GM18867 (cell line): ENCODE results near the gene P2RX3.

Experiments used
- ATAC-seq: cut with Tn5 transposase; IDR thresholded peaks from one replicate; pipeline ENCODE4 v1.9.1; 2021; ENCODE audit warnings: mild to moderate bottlenecking, moderate library complexity; ENCODE audit not compliant: unreplicated experiment

P2RX3 gene

GRCh38 chr11:57368106-57368844 is 30.1 kb downstream of the P2RX3 start:
- no peak for ATAC-seq

GRCh38 chr11:57368845-57369232 is 30.7 kb downstream of the P2RX3 start:
- no peak for ATAC-seq

- ATAC-seq, result no peak
Observed at GRCh38 chr11:57370251-57370650, 32.1 kb downstream of the P2RX3 start.

- no peak for ATAC-seq
Observed at GRCh38 chr11:57370941-57371340, 32.8 kb downstream of the P2RX3 start.

- ATAC-seq, result no peak
Observed at GRCh38 chr11:57373146-57373545, 35.0 kb downstream of the P2RX3 start.

- ATAC-seq, result no peak
Observed at GRCh38 chr11:57374966-57375365, 36.8 kb downstream of the P2RX3 start.

- ATAC-seq, result no peak
Observed at GRCh38 chr11:57375490-57375889, 37.3 kb downstream of the P2RX3 start.

- ATAC-seq, result no peak
Observed at GRCh38 chr11:57376095-57377090, 38.2 kb downstream of the P2RX3 start.

- ATAC-seq, result no peak
Observed at GRCh38 chr11:57377107-57377506, 39.0 kb downstream of the P2RX3 start.

GRCh38 chr11:57378186-57378585 is 40.0 kb downstream of the P2RX3 start:
- no peak for ATAC-seq

- ATAC-seq, result no peak
Observed at GRCh38 chr11:57379732-57380131, 41.6 kb downstream of the P2RX3 start.

- ATAC-seq, result no peak
Observed at GRCh38 chr11:57380975-57381374, 42.8 kb downstream of the P2RX3 start, which contains the start of gene PRG3. Gene PRG3 (minus strand): TSS chr11:57381150. CDS start chr11:57380708, 442 bp downstream.

GRCh38 chr11:57386178-57386940 is 48.2 kb downstream of the P2RX3 start:
- ATAC-seq, result no peak

GRCh38 chr11:57387289-57388030 is 49.3 kb downstream of the P2RX3 start:
- ATAC-seq, result no peak

GRCh38 chr11:57390535-57390934 is 52.4 kb downstream of the P2RX3 start, which contains the start of gene PRG2:
Gene PRG2 (minus strand): TSS chr11:57390650. CDS start chr11:57389944, 706 bp downstream.
- ATAC-seq, result no peak

- no peak for ATAC-seq
Observed at GRCh38 chr11:57391111-57391510, 53.0 kb downstream of the P2RX3 start.

GRCh38 chr11:57391539-57391938 is 53.4 kb downstream of the P2RX3 start:
- no peak for ATAC-seq

- ATAC-seq, result no peak
Observed at GRCh38 chr11:57392066-57392762, 54.1 kb downstream of the P2RX3 start.

GRCh38 chr11:57392763-57393105 is 54.6 kb downstream of the P2RX3 start:
- no peak for ATAC-seq
